A549 (cell line): ENCODE results near the gene HIC1. TPM values are rescaled to one million over a fixed set of nuclear protein-coding genes. Genes with fewer than 3 reads are reported as not detected.

Experiments
- ATAC-seq, 2 experiments: fragments of 200-7000 bp in 1 of 2; fragments of >200 bp in 1 of 2; cut with Nextera tagmentation in 1 of 2; cut with Tn5 transposase in 1 of 2; 3 replicates each; pipeline versions ENCODE4 v1.8.0 to v1.9.1; 2018 to 2020; ENCODE audit warnings: mild to moderate bottlenecking in 1 of 2, moderate library complexity in 1 of 2
- CTCF ChIA-PET: fragments of 300-600 bp; sonication (Branson Sonifier 250); formaldehyde crosslinking; extraction: SDS; loops from one replicate; lab custom pipeline; 2021; ENCODE audit warnings: antibody characterized with exemption, inconsistent platforms; lab: Yijun Ruan, JAX
- POLR2A ChIA-PET: fragments of 350-600 bp; formaldehyde crosslinking; extraction: SDS; loops from one replicate; lab custom pipeline; 2021; ENCODE audit warnings: antibody characterized with exemption, inconsistent platforms; lab: Yijun Ruan, JAX
- DNase-seq, 2 experiments: peaks; one replicate each; pipeline versions ENCODE4 v3.0.0 to v3.0.0-alpha.2; 2011 to 2016; ENCODE audit warnings: low read depth in 1 of 2, low spot score in 1 of 2
- FAIRE-seq: peaks from 2 replicates; lab custom pipeline; 2011; peaks lifted over from hg19 to GRCh38; lab: Jason Lieb, UNC
- H3K27ac ChIP-seq, 2 experiments: fragments of >200 bp; sonication (Bioruptor Twin); formaldehyde crosslinking; 3 replicates each; pipeline ENCODE4 v1.5.1; 2016 to 2017
- H3K4me1 ChIP-seq: fragments of >200 bp; sonication (Bioruptor Twin); formaldehyde crosslinking; 3 replicates; pipeline ENCODE4 v1.6.1; 2016
- H3K4me2 ChIP-seq: fragments of >200 bp; sonication (Bioruptor Twin); formaldehyde crosslinking; 3 replicates; pipeline ENCODE4 v1.6.1; 2016
- H3K4me3 ChIP-seq: fragments of >200 bp; sonication (Bioruptor Twin); formaldehyde crosslinking; 3 replicates; pipeline ENCODE4 v1.5.1; 2016
- H3K9me3 ChIP-seq: fragments of >200 bp; sonication (Bioruptor Twin); formaldehyde crosslinking; 3 replicates; pipeline ENCODE4 v1.6.1; 2016
- FOSB ChIP-seq: fragments of 250-450 bp; sonication (Bioruptor Pico); IDR thresholded peaks from 2 replicates; pipeline ENCODE4 v1.5.0; 2020; ENCODE audit warnings: mild to moderate bottlenecking, moderate library complexity
- HDAC2 ChIP-seq: fragments of 200-600 bp; sonication (generic); IDR thresholded peaks from 2 replicates; pipeline ENCODE4 v1.6.1; 2016
- HOXA7 ChIP-seq: fragments of 250-450 bp; sonication (Bioruptor Pico); IDR thresholded peaks from 2 replicates; pipeline ENCODE4 v1.5.0; 2020; ENCODE audit warnings: mild to moderate bottlenecking, moderate library complexity
- HOXB13 ChIP-seq: fragments of 250-450 bp; sonication (Bioruptor Pico); IDR thresholded peaks from 2 replicates; pipeline ENCODE4 v1.5.0; 2020; ENCODE audit warnings: low read depth, mild to moderate bottlenecking, moderate library complexity
- HOXB5 ChIP-seq: fragments of 250-450 bp; sonication (Bioruptor Pico); IDR thresholded peaks from 2 replicates; pipeline ENCODE4 v1.5.0; 2020; ENCODE audit warnings: mild to moderate bottlenecking, moderate library complexity
- NFE2L2 ChIP-seq: fragments of 150-350 bp; conservative IDR thresholded peaks from 2 replicates; pipeline ENCODE4 v1.6.1; 2014; ENCODE audit warnings: low read length
- NR3C1 ChIP-seq: fragments of >200 bp; sonication (Bioruptor Twin); formaldehyde crosslinking; IDR thresholded peaks from 3 replicates; pipeline ENCODE4 v1.6.1; 2017
- RARB ChIP-seq: fragments of 250-450 bp; sonication (Bioruptor Pico); IDR thresholded peaks from 2 replicates; pipeline ENCODE4 v1.8.0; 2021; ENCODE audit warnings: mild to moderate bottlenecking, moderate library complexity
- SMC3 ChIP-seq: fragments of >200 bp; sonication (Bioruptor Twin); formaldehyde crosslinking; IDR thresholded peaks from 3 replicates; pipeline ENCODE4 v1.6.1; 2018; ENCODE audit warnings: inconsistent platforms
- TFCP2L1 ChIP-seq: fragments of 250-450 bp; sonication (Bioruptor Pico); IDR thresholded peaks from 2 replicates; pipeline ENCODE4 v1.5.0; 2021; ENCODE audit warnings: mild to moderate bottlenecking
- WGBS: methylation state at CpG from one replicate; pipeline ENCODE4 v1.1.6; 2017; ENCODE audit errors: missing lambda C conversion rate; 5-methylcytosine and 5-hydroxymethylcytosine counted together
- polyA plus RNA-seq, 4 experiments: library from polyadenylated mRNA; depleted of rRNA in 3 of 4; stranded (reverse); fragments of >200 nt; fragmentation: RNase III in 1 of 4; extraction: RNeasy Plus Mini Kit Qiagen cat#74134 plus additional on column Dnase treatment in 1 of 4; gene quantifications; 2 replicates in 3 of 4; 3 replicates in 1 of 4; pipeline ENCODE4 v1.2.3, GENCODE V29; 2011 to 2017
- TF ChIP-seq, protein P1 (sequence below): fragments of 250-450 bp; sonication (Bioruptor Pico); IDR thresholded peaks from 2 replicates; pipeline ENCODE4 v1.5.0; 2020; ENCODE audit warnings: low read depth, mild to moderate bottlenecking, moderate library complexity
- TF ChIP-seq, protein P2 (sequence below): fragments of 250-450 bp; sonication (Bioruptor Pico); IDR thresholded peaks from 2 replicates; pipeline ENCODE4 v1.5.0; 2021; ENCODE audit warnings: mild to moderate bottlenecking, moderate library complexity, borderline replicate concordance

HIC1 gene
- polyA plus RNA-seq, 2 of the 4 experiments (the other 2 are of a cell fraction): 0.13 to 1.3 TPM

DNA sequence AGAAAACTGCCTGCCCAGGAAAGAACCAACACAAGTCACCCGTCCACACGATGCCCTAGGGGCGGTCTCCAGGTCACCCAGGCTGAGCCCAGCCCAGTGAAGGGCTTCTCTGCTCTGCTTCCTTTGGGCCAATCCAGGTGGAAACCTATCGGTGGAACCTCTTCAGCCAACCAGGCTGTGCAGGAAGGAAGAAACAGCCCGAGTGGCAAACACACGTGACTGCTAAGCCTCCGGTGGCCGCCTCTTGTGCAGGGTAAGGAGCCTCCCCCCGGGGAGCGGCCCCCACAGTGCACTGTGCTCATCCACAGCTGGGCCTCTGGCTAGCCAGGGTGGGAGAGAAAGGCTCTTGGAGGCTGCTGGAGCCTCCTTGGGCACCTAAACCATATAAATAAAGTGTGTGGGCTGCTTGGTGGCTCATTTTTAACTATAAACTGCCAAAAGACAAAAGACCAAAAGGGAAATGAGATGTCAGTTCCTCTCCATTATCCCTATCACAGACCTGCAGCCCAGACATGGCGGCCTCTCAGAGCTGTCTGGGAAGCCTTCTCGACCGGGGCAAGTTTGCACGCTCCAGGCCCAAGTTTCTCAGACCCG, 32.2 kb upstream of the HIC1 start:
- WGBS: 84% methylated on average over 15 of the region's 15 CpGs
- Histone ChIP-seq H3K4me1 (peaks cover 14% of the 10 kb centered on the region), H3K4me3 (no peak overlapping the region), H3K27ac (no peak overlapping the region), H3K4me2 (no peak overlapping the region), H3K9me3 (no peaks in the 10 kb centered on the region)
- ATAC-seq: no peak
- TF ChIP-seq, protein P1, sequence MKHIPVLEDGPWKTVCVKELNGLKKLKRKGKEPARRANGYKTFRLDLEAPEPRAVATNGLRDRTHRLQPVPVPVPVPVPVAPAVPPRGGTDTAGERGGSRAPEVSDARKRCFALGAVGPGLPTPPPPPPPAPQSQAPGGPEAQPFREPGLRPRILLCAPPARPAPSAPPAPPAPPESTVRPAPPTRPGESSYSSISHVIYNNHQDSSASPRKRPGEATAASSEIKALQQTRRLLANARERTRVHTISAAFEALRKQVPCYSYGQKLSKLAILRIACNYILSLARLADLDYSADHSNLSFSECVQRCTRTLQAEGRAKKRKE (CRISPR knock-in tag): no peak
- no peak for DNase-seq
- POLR2A ChIA-PET: no interaction called here
- CTCF ChIA-PET: interaction anchor here (0.8 to 17.0 kb wide), 12 partner anchors 12 to 222 kb away, joined by 3 to 420 read pairs (median 28); partner anchors contain the start of gene OVCA2
- FAIRE-seq: no peak

DNA sequence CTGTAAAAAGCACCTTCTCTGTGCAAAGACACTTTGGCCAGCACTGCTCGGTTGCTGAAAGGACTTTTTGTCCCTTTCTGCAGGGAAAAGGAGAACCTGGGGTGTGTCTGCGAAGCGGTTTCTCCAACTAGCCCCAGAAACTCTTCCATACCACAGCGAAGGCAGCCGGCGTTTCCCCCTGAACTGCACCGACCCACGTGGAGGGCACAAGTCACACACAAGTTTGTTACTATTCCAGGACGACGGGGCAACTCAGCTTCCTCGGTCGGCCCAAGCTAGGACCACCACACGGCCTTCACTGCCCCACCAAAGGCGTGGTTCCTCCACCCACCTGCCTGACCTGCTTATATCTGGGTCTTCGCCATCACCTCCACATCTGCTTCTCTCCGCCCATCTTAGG, 31.6 kb upstream of the HIC1 start:
- no peak for DNase-seq
- TF ChIP-seq HOXB13 (CRISPR knock-in tag) (no peak), RARB (CRISPR knock-in tag) (no peak), TFCP2L1 (CRISPR knock-in tag) (no peak), HOXB5 (CRISPR knock-in tag) (no peak), SMC3 (no peak), HOXA7 (CRISPR knock-in tag) (no peak), NR3C1 (no peak)
- FAIRE-seq: no peak
- Histone ChIP-seq H3K27ac (no peak overlapping the region), H3K4me3 (no peak overlapping the region), H3K9me3 (no peaks in the 10 kb centered on the region), H3K4me2 (peak overlapping the region; percentile 96; the same call in 2 of the 3 replicates), H3K4me1 (peaks cover 14% of the 10 kb centered on the region)
- ATAC-seq: no peak
- ChIA-PET CTCF (interaction anchor here (1.0 to 17.0 kb wide), 15 partner anchors 12 to 292 kb away, joined by 3 to 420 read pairs (median 32); partner anchors contain the start of gene OVCA2), POLR2A (interaction anchor here (3.3 kb wide), 1 partner anchor 115 kb away, joined by 23 read pairs; no protein-coding TSS in a partner anchor)
- 87% methylated on average over 16 of the region's 16 CpGs for WGBS

DNA sequence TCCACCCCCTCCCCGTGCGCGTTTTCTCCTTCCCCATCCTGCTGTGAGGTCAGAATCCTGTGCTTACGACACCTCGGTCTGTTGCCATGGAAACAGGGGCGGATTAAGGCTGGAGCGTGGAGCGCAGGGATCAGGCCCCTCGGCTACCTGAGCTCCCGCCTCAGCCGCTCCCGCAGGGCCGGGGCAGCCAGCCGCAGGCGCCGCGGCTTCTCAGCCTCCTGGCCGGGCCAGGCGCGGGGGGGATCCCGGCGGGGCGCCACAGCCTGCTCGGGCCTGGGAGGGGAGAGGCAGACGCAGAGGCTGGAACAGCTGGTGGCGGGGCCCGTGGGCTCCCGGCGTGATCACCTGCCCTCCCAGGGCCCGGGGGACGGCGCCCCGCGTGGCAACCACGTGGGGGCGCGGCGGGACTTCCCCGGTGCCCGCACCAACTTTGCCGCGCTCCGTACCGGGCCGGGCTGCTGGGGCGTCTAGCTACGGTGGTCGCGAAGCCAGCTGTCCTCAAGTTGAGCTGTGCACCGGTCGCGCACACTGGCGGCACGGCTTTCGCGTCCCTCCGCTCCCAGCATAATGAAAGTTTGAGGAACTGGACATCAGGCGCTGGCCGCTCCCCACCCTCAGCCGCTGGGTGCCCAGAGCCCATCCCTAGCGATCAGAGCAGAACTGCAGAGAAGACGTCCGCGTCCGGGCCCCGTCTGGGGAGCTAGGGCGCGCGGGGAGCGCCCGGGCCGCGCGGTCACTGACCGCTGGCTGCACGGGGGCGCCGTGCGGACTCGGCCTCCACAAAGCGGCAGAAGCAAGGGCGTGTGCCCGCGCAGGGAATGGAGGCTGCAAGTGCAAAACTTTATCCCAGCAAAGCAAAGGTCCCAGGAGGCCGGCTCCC, 31.0 kb upstream of the HIC1 start:
- peak; percentile 12 to 44; a peak in 4 of 6 replicates for ATAC-seq
- Histone ChIP-seq H3K9me3 (no peaks in the 10 kb centered on the region), H3K4me2 (peak overlapping the region; percentile 96), H3K4me1 (peaks cover 14% of the 10 kb centered on the region), H3K27ac (peak overlapping the region; percentile 44 to 78; a peak in 5 of 6 replicates), H3K4me3 (peak overlapping the region; percentile 43)
- no peak for FAIRE-seq
- WGBS: 11% methylated on average over 46 of the region's 85 CpGs
- DNase-seq: peak; percentile 55 to 64
- CTCF ChIA-PET: interaction anchor here (0.6 to 17.0 kb wide), 26 partner anchors 9 to 303 kb away, joined by 3 to 420 read pairs (median 11); partner anchors contain the start of gene OVCA2
- TF ChIP-seq, protein P2, sequence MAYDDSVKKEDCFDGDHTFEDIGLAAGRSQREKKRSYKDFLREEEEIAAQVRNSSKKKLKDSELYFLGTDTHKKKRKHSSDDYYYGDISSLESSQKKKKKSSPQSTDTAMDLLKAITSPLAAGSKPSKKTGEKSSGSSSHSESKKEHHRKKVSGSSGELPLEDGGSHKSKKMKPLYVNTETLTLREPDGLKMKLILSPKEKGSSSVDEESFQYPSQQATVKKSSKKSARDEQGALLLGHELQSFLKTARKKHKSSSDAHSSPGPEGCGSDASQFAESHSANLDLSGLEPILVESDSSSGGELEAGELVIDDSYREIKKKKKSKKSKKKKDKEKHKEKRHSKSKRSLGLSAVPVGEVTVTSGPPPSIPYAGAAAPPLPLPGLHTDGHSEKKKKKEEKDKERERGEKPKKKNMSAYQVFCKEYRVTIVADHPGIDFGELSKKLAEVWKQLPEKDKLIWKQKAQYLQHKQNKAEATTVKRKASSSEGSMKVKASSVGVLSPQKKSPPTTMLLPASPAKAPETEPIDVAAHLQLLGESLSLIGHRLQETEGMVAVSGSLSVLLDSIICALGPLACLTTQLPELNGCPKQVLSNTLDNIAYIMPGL (CRISPR knock-in tag): no peak
- TF ChIP-seq NFE2L2 (no peak), FOSB (CRISPR knock-in tag) (no peak), HDAC2 (peak; percentile 96; the same call in 1 of the 2 replicates)
- POLR2A ChIA-PET: interaction anchor here (1.6 to 3.3 kb wide), 3 partner anchors 25 to 307 kb away, joined by 5 to 23 read pairs (median 15); no protein-coding TSS in a partner anchor
